DMS153 treated with DMSO at 0.1 percent for 48 hours (cell line): ENCODE results near the gene MXRA8.
"Not testable (repeated sequence)": the region's sequence is repeated elsewhere in the genome, so short reads cannot be mapped to it uniquely, and the experiment has no call there.

ENCODE experiments used
- DNase-seq: peaks from one replicate; lab custom pipeline; 2025; ENCODE audit not compliant: unreplicated experiment; lab: John Stamatoyannopoulos, UW

The MXRA8 gene

GRCh38 chr1:1370094-1370493 lies 11.7 kb upstream of the MXRA8 start:
- DNase-seq: not testable (repeated sequence)

GRCh38 chr1:1367315-1367714 lies 9.0 kb upstream of the MXRA8 start:
- no peak for DNase-seq

- DNase-seq: no peak
These were observed 8.3 kb upstream of the MXRA8 start for GRCh38 chr1:1366699-1367066.

GRCh38 chr1:1365875-1366698 lies 7.7 kb upstream of the MXRA8 start:
- no peak for DNase-seq

GRCh38 chr1:1364266-1364665 lies 5.9 kb upstream of the MXRA8 start:
- no peak for DNase-seq

- no peak for DNase-seq
These were observed 3.6 kb upstream of the MXRA8 start for GRCh38 chr1:1361982-1362423.

GRCh38 chr1:1361233-1361981 lies 3.1 kb upstream of the MXRA8 start:
- DNase-seq: no peak

- no peak for DNase-seq
These were observed 2.3 kb upstream of the MXRA8 start for GRCh38 chr1:1360506-1361169.

GRCh38 chr1:1359664-1360468 lies 1.5 kb upstream of the MXRA8 start:
- DNase-seq: no peak

GRCh38 chr1:1359308-1359663 lies 931 bp upstream of the MXRA8 start:
- DNase-seq: no peak

GRCh38 chr1:1357871-1358432 lies 403 bp downstream of the MXRA8 start:
- no peak for DNase-seq

GRCh38 chr1:1356796-1357401 lies 1.5 kb downstream of the MXRA8 start:
- DNase-seq: no peak

GRCh38 chr1:1356166-1356795 lies 2.1 kb downstream of the MXRA8 start:
- DNase-seq: no peak

- DNase-seq: no peak
These were observed 2.9 kb downstream of the MXRA8 start for GRCh38 chr1:1355416-1355815.

- no peak for DNase-seq
These were observed 3.8 kb downstream of the MXRA8 start for GRCh38 chr1:1354271-1355247.

GRCh38 chr1:1353389-1354151 lies 4.8 kb downstream of the MXRA8 start:
- DNase-seq: peak; percentile 59

GRCh38 chr1:1352786-1353388 lies 5.5 kb downstream of the MXRA8 start:
- DNase-seq: no peak
